ENCODE data around the gene SNPH. TPM values are rescaled to one million over a fixed set of nuclear protein-coding genes. Genes with fewer than 3 reads are reported as not detected.

SNPH gene
- total RNA-seq, 1 donor from 2014 or later: 10.4 TPM

GRCh38 chr20:1328680-1329330 lies 62.7 kb downstream of the SNPH start, which contains the start of gene SDCBP2:
TSS of gene SDCBP2 (minus strand) at chr20:1329139. CDS start at chr20:1320416, 8,723 bp downstream.
- H3K4me1 ChIP-seq: peaks cover 0 to 32% of the 10 kb centered on the region in 2 donors
- peak within 1 kb of the TSS; percentile 32 to 99 for H3K27ac ChIP-seq

GRCh38 chr20:1330075-1330830 lies 64.2 kb downstream of the SNPH start:
- no peak for TF ChIP-seq CTCF (IDR thresholded peaks at IDR 0.05)

More at GRCh38 chr20:1328680-1329330, 62.7 kb downstream of the SNPH start, which contains the start of gene SDCBP2:
- intact Hi-C loops (cut with DNase I): loop anchor here (5.0 to 10.0 kb wide), 6 partner anchors 43 to 784 kb away; partner anchors contain the start of genes CSNK2A1, FAM110A, PSMF1 and SIRPA
- peak in 1 of 2 donors; percentile 60 for DNase-seq (ENCODE audit: low spot score in 2 of 2)
- Histone ChIP-seq H3K36me3 (peaks cover 4 to 10% of the 10 kb centered on the region in 2 donors), H3K4me3 (no peak within 1 kb of the TSS), H3K9me3 (no peaks in the 10 kb centered on the region), H3K27me3 (no peaks in the 10 kb centered on the region)
- TF ChIP-seq CTCF (IDR thresholded peaks at IDR 0.05): no peak

GRCh38 chr20:1331101-1331500 lies 65.0 kb downstream of the SNPH start:
- Histone ChIP-seq H3K27me3 (no peaks in the 10 kb centered on the region), H3K27ac (peak overlapping the region in 1 of 2 donors; percentile 99), H3K4me3 (no peak overlapping the region), H3K36me3 (peaks cover 4 to 11% of the 10 kb centered on the region in 2 donors), H3K4me1 (peaks cover 0 to 23% of the 10 kb centered on the region in 2 donors), H3K9me3 (no peaks in the 10 kb centered on the region)
- no peak for TF ChIP-seq CTCF (IDR thresholded peaks at IDR 0.05)
- intact Hi-C loops (cut with DNase I): no loop called here
- DNase-seq (ENCODE audit: low spot score in 2 of 2): no peak

More at GRCh38 chr20:1330075-1330830, 64.2 kb downstream of the SNPH start:
- Histone ChIP-seq H3K4me3 (no peak overlapping the region), H3K27ac (peak overlapping the region; percentile 1 to 99), H3K4me1 (peaks cover 0 to 25% of the 10 kb centered on the region in 2 donors), H3K36me3 (peaks cover 4 to 11% of the 10 kb centered on the region in 2 donors), H3K9me3 (no peaks in the 10 kb centered on the region), H3K27me3 (no peaks in the 10 kb centered on the region)
- DNase-seq (ENCODE audit: low spot score in 2 of 2): no peak
- intact Hi-C loops (cut with DNase I): no loop called here

GRCh38 chr20:1331801-1332453 lies 65.8 kb downstream of the SNPH start:
- TF ChIP-seq CTCF (IDR thresholded peaks at IDR 0.05): no peak
- Histone ChIP-seq H3K36me3 (peaks cover 4 to 11% of the 10 kb centered on the region in 2 donors), H3K4me3 (no peak overlapping the region), H3K9me3 (no peaks in the 10 kb centered on the region), H3K27ac (no peak overlapping the region), H3K4me1 (peaks cover 0 to 15% of the 10 kb centered on the region in 2 donors), H3K27me3 (no peaks in the 10 kb centered on the region)
- intact Hi-C loops (cut with DNase I): no loop called here
- no peak for DNase-seq (ENCODE audit: low spot score in 2 of 2)

GRCh38 chr20:1332749-1333300 lies 66.7 kb downstream of the SNPH start:
- intact Hi-C loops (cut with DNase I): no loop called here
- Histone ChIP-seq H3K27me3 (no peaks in the 10 kb centered on the region), H3K4me1 (peaks cover 0 to 7% of the 10 kb centered on the region in 2 donors), H3K9me3 (no peaks in the 10 kb centered on the region), H3K4me3 (no peak overlapping the region), H3K27ac (no peak overlapping the region), H3K36me3 (peaks cover 4 to 11% of the 10 kb centered on the region in 2 donors)
- no peak for TF ChIP-seq CTCF (IDR thresholded peaks at IDR 0.05)
- DNase-seq (ENCODE audit: low spot score in 2 of 2): no peak
